ENCODE data around the gene GNPTG.

Gene GNPTG

DNA sequence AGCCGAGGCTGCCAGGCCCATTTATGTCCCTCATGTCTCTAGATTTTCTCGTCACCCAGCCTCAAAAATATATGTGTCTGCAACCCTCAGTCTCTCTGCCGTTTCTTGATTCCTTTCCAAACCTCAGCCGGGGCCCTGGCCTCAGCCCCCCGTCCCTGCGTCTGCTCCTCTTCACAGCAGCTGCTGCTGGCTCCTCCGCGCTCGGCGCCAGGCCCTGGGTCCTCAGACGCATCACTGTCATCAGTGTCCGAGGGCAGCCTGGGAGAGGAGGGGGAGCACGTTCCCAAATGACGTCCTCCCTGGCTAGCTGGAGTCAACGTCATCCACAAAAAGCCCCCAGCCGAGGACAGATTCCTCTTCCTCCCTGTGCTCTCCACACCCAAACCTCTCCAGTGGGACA lies 2.4 kb upstream of the GNPTG start:
- no peak for DNase-seq

DNA sequence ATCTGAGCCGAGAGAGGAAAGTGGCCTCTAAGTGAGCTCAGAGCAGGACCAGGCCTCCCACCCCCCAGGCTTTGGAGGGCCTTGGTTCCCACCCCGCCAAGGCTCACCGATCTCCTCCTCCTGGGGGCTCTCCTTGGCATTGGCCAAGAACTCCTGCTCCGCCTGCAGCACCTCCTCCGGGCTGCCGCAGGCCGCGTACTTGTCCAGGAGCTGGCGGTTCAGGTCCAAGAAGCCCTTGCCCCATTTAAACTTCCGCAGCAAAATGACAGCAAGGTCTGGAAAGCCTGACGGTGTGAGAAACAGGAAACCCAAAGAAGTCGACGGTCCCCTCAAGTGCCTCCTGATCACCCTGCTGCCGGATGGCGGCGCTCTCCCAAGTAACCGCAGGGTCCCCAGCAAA lies 1.8 kb upstream of the GNPTG start:
- no peak for DNase-seq

DNA sequence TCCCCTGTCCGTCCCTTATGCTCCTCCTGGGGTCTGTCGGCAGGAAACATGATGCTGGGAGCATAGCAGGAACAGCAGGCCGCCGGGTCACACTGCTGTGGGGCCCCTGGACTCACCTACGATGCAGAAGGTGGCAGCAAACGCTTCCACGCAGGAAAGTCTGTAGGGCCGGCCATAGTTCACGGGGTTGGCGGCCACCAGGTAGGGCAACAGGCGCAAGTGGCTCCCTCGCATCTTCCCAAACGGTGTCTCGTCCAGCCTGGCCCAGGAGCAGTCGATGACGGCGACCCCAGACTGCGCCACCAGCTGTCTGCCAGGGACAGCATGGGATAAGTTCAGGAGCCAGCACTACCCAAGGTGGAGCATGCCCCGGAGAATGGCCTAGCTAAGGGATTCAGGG lies 1.0 kb upstream of the GNPTG start:
- no peak for DNase-seq

DNA sequence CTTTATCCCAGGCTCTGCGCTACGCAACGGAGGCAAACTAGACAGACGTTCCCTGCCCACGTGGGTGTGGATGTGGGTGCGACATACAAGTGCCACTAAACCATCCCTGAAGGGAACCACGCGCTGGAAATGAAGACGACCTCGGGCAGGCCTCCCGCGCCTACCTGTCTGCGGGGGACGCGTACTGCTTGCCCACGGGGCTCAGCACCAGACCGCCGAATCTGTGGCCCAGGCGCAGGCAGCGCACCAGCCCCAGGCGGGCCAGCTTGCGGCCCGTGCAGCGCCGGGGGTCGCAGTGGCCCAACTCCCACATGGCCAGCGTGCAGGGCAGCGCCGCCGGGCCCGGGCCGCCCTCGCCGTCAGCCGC lies 533 bp upstream of the GNPTG start:
- no peak for DNase-seq

DNA sequence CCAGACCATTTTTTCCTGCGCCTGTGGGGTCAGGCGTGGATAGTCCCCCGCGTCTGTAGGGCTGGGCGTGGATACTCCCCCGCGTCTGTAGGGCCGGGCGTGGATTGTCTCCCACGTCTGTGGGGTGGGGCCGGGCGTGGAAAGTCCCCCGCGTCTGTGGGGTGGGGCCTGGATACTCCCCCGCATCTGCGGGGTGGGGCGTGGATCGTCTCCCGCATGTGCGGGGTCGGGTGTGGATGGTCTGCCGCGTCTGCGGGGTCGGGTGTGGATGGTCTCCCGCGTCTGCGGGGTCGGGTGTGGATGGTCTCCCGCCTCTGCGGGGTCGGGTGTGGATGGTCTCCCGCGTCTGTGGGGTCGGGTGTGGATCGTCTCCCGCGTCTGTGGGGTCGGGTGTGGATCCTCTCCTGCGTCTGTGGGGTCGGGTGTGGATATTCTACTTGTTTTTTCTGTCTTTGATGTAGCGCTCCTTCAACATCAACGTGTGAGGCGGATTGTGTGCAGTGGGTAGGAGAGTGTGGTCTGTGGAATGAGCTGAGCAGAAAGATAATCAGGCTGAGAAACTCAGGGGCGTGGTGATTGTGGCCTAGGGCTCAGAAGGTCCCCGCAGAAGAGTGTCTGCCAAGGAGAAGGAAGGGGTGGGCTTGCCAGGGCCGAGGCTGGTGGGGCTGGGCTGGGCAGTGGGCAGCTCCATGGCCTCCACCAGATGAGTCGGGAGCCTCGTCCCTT lies 3.2 kb downstream of the GNPTG start:
- no peak for DNase-seq

DNA sequence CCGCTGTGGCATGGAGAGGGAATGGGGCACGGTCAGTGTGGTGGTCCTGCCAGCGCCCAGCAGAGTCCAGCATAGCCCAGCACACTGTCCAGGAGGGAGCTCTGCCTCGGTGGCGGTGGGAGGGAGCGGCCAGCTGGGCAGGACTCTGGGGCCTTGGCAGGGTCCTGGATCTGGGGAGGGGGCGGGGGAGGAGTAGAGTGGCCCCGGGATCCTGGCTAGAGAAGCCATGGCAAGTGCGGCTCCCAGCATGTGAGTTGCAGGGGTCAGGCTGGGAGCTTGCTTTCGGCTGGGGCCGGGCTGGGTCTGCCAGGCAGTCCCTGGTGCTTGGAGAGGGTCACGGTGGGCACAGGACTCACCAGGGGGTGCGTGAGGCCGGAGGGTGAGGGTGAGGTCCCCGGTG lies 3.9 kb downstream of the GNPTG start:
- no peak for DNase-seq

DNA sequence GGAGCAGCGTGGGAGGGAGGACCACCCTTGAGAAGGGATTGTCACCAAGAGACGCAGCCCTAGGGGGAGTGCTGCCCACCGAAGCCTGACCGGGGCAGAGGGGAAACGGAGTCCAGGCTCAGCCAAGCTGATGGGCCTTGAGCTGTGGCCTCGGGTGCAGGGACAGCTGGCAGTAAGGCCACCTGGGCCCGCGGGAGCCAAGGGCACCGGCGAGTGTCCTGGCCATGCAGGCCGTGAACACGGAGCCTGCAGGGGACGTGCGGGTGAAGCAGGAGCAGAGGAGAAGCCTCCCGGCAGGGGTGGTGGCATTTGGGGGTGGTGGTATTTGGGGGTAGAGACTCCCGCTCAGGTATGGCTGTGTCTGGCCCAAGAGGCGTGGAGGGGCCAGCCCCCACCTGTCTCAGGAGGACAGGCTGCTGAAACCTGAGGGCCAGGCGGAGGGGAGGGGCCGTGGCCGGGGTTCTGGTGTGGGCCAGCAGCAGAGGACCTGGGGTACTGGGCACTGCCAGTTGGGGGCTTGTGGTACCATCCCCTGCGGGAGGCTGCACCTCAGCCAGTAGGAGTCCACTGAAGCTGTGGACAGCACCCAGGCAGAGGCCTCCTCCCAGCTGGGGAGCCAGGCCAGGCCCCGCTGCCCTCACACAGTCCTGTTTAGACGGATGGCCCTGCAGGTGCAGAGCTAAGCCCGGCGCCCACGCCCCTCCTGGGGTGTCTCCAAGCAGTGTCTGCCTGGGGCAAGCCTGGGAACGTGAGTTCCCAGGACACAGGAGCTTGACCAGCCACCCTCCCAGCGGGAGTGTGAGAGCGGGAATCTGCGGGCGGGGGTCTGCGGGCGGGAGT lies 4.5 kb downstream of the GNPTG start:
- no peak for DNase-seq

DNA sequence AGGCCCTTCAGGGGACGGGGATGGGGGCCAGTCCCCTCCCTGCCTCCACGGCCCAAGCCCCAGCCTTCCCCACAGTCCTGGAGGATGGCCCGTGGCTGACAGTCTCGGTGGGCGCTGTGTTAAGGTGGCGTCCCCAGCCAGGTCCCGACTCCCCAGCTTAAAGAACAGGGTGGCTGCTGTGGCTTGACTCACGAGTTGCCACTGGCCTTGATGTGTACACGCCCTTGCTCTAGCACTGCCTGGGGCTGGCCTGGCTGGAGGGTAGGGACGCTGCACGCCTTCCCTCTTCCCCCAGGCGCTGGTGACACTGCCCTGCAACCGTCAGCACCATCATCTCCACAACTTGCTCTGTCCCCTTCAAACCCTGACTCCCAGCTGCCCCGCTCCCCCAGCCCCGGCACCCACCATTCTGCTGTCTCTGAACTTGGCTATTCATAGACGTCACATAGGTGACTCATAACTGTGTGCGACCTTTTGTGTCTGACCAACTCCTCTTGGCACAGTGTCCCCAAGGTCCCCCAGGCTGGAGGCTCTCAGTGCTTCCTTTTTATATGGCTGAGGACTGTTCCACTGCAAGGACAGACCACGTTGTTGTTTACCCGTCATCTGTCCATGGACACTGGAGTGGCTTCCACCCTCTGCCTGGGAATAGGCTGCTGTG lies 6.3 kb downstream of the GNPTG start:
- no peak for DNase-seq

DNA sequence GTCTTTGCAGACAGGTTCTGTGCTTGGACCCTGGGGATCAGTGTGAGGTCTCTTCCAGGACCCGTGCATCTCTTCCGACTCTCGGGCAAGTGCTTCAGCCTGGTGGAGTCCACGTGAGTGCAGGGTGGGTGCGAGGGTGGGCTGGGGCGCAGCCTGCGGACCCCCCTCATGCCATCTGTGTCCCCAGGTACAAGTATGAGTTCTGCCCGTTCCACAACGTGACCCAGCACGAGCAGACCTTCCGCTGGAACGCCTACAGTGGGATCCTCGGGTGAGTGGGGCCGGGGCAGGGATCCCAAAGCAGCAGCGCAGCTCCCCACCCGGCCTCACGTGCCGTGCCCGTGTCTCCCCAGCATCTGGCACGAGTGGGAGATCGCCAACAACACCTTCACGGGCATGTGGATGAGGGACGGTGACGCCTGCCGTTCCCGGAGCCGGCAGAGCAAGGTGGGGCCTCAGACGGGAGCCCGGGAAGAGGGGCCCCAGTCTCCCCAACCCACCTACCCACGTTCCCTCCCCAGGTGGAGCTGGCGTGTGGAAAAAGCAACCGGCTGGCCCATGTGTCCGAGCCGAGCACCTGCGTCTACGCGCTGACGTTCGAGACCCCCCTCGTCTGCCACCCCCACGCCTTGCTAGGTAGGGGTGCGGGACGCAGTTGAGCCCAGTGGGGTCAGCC lies 10.1 kb downstream of the GNPTG start:
- DNase-seq: no peak

DNA sequence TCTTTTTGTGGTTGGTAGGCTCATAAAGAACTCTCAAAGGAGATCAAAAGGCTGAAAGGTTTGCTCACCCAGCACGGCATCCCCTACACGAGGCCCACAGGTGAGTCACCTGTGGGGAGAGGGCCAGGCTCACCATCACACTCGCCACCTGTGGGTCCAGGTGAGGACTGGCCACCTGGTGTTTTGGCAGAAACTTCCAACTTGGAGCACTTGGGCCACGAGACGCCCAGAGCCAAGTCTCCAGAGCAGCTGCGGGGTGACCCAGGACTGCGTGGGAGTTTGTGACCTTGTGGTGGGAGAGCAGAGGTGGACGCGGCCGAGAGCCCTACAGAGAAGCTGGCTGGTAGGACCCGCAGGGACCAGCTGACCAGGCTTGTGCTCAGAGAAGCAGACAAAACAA lies 11.1 kb downstream of the GNPTG start:
- no peak for DNase-seq

DNA sequence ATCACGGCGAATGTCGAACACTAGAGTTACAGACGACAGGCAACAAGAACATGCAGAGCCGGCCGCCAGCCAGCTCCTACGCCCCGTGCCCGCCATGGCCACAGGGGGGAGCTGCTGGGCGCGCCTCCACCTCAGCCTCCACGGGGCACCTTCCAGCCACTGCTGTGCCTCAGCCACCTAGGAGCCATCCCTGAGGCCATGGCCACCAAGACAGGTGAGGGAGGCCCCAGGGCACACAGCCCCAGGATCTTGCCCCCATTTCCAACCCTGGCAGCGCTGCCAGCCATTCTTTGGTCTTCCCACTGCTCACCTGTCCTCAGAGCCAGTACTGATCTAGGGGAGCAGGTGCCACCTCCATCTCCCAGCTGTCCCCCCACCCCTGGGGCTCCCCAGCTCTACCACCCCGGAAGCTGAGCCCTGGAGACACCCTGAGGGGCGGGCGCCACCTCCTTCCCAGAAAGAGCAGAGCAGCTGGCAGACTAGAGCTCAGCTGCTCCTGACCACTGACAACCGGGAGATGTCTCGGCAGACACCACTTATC lies 11.8 kb downstream of the GNPTG start:
- no peak for DNase-seq

DNA sequence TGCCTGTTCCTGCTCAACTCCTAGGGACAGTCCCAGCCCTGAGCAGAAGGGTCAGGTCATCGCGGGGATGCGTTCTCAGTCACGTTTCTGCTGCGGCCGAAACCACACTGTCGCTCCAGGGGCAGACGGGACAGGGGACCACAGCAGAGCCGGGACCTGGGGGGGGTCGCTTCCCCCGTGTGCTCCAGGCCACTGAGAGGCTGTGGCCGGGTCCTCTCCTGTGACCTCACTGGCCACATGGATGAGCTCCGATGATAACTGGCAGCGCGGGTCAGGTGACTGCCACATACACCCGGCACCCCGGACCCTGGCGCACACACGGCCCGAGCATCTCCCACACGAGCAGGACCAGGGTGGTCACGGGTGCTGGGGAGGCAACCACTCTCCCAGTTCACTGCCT lies 12.8 kb downstream of the GNPTG start:
- DNase-seq: no peak

DNA sequence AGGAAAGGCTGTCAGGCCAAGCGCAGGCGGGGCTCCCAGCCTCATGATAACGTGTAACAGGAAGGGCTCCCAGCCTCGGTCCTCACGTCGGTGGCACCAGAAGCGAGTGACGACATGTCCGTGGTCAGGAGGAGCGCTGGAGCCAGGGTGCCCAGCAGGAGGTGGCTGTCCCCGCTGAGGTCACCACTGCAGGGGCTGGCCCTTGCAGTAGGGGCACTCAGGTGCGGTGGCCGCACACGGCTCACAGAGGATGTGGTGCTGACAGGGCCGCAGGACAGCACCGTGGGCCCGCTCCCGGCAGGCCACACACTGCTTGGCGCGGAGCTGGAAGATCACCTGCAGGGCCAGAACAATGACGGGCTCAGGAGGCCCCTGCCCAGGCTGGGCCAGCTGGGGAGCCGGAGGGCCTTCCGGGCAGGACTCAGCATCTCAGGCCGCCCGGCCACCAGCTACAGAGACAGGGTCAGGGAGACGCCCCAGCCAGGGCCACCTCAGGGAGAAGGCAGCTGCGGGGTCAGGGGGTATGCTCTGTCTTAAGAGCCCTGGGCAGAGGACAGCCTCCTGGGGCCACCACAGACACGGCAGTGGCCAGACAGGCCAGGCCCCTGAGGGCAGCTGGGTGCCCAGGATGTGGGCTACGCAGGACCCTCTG lies 14.5 kb downstream of the GNPTG start:
- no peak for DNase-seq

DNA sequence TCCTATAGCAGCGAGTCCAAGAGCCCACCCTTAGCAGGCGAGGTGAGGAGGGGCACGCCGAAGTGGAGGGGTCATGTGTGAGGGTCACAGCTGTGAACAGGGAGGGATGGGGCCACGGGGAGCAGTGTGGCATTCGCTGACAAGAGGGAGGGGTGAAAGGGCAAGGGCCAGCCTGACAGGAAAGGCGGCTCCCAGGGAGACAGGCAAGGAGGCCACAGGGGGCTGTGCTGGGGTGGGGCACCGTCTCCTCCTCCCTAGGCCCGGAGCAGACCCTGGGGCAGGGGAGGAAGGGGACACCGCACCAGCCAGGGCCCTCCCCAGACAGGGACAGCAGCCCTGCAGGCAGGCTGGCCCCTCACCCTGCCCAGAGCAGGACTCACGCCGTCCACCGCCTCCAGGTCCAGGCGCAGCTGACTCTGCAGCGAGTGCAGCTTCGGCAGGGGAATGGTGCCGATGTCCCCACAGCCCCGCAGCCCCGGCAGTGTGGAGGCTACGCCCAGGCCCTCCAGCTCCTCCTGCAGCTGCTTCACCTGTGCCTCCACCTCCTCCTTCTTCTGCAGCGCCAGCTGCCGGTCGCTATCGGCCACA lies 15.1 kb downstream of the GNPTG start:
- DNase-seq: no peak

DNA sequence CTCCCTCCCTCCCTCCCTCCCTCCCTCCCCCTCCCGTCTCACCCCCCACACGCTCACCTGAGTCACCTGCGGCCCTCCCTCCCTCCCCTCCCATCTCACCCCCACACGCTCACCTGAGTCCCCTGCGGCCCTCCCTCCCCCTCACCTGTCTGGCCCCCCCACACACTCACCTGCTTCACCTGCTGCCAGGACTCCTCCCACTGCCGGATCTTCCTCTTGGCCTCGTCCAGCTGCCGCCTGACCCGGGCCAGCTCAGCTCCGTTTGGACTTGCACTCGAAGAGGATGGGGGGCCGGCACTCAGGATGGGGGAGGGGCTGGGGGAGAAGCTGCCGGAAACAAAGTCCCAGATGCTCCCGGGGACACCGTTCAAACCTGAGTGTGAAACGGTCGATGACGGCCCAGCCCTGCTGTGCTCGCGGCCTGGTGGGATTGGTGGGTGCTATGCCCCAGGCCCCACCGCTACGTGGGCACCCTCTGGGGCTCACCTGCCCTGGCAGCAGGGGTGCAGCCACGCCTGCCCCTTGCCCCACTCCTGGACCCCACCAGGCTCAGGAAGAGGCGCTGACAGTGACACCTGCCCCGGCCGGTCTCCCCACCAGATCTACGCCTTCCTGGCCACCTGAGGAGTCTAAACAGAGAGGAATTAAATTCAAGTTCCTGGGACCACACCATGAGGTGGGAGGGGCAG lies 15.9 kb downstream of the GNPTG start:
- DNase-seq: no peak

DNA sequence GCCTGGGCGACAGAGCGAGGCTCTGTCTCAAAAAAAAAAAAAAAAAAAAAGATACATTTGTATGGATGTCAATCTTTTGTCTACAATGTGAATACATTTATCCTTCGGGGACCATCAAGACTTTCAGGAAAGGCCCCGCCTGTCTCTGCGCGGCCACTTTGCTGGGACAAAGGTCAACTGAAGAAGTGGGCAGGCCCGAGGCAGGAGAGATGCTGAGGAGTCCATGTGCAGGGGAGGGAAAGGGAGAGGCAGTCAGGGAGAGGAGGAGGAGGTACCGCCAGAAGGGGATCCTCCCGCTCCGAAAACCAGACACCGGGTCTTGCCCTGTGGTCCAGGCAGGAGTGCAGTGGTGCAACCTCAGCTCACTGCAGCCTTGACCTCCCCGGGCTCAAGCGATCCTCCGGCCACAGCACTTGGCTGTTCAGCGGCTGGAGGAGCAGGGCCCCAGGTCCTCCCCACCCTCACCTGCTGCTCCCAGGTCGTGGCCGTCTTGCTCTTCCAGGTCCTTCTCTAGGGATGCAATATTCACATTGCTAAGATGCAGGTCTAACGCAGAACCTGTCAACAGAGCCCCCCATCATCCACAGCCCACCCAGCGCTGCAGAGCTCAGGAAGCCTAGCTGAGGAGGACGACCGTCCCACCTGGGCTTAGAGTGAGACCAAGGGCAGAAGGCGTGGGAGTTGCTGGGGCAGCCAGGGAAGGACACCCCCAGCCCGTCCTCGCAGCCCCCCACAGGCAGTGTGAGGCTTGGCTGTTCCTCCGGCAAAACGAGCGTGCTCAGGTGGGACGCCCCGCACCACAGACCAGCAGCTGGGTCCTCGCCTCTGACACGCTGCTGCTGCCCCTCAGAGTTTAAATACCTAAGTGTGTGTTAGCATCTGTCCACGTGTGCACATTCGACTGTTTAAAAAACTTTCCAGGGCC lies 19.6 kb downstream of the GNPTG start:
- no peak for DNase-seq

DNA sequence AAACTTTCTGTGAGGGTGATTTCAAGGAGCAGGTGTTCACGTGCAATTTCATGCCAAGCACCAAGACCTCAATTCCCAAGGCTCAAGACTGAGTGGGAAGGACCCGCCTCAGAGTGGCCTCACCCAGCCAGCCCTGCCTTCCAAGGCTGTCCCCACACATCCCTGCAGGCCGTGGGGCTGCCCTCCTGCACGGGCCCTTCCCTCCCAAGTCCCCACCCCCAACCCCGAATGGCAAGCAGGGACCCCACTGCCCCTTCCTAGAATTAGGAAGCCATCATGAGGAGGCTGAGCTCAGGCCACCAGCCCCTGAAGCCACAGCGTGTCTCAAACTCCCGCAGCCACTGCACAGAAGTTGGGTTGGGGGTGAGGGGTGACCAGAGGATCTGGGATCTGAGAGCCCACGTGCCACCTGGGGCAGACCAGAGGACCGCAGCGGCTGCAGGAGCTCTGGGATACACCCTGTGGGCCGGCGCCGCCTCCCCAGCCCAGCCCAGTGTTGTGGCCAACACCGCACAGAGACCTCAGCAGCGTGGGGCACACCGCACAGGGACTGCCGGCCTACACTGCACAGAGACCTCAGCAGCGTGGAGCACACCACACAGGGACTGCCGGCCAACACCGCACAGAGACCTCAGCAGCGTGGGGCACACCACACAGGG lies 20.7 kb downstream of the GNPTG start:
- DNase-seq: no peak

DNA sequence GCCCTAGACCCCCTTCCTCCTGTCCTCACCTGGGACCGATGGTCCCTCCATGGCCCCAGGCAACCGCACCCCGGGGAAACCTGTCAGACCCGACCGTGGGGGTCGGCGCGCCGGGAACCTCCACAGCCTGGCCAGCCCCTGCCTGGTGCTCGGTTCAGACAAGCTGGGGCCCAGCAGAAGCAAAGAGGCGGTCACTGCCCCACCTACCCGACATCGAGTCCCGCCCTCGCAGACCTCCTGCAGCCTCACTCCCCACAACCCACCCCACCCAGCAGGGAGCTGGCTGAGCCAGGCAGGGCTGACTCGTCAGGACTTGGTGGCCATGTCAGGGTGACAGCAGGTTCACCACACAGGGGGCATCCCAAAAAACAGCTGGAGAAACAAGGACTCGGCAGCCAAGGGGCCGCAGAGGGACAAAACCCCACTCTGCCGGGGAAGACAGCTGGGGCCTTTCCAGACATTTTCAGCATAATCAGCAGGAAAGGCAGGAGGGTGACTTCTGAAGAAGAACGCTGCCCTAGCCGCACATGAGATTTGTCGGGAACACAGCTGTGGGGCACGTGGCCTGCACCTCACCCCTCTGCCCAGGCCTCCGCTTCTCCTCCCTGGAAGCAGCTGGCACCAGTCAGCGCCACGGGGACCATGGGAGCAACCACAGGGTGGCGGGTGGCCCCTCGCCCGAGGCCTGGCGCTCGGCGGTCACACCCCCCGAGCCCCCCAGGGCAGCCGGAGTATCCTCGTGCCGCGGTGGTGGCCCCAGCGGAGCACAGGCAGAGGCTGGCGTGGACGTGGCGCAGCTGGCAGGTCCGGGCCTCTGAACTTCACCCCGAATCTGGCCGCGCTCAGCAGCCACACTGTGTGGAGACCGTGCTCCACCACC lies 22.9 kb downstream of the GNPTG start:
- no peak for DNase-seq

DNA sequence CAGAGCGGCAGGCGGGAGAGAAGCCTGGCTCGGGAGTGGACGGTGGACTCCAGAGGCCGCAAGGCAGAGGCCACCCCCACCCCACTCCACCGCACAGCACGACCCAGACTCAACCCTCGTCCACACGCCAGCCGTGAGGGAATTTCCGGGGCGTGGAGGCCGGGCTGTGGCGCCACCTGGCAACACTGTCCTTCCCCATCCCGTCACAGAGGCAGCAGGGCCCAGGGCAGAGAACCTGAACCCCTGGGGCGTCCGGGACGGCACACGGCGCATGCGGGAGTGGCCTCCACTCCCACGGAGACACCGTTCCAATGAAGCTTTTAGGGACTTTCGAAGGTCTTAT lies 23.5 kb downstream of the GNPTG start:
- DNase-seq: no peak
